WTC11 (cell line): ENCODE data around the gene FGF1. TPM values are rescaled to one million over a fixed set of nuclear protein-coding genes. Genes with fewer than 3 reads are reported as not detected.

Experiments
- ATAC-seq: fragments of 200-7000 bp; cut with Tn5 transposase; 2 replicates; pipeline ENCODE4 v1.10.0; 2021; ENCODE audit warnings: mild to moderate bottlenecking, moderate library complexity
- CTCF ChIA-PET: fragments of 300-600 bp; sonication (Branson Sonifier 250); formaldehyde crosslinking; loops from one replicate; lab custom pipeline; 2021; ENCODE audit warnings: antibody characterized with exemption; lab: Charles Lee
- POLR2A ChIA-PET: fragments of 350-600 bp; sonication (Branson Sonifier 250); formaldehyde crosslinking; loops from one replicate; lab custom pipeline; 2021; ENCODE audit warnings: antibody characterized with exemption; lab: Charles Lee
- DNase-seq: peaks from one replicate; pipeline ENCODE4 v3.0.0; 2021; ENCODE audit warnings: low spot score
- H3K27ac Mint-ChIP-seq: 2 replicates; pipeline ENCODE4 v1.8.0; 2021; ENCODE audit warnings: mixed read lengths
- H3K27me3 Mint-ChIP-seq: 2 replicates; pipeline ENCODE4 v1.8.0; 2021; ENCODE audit warnings: low read depth, mild to moderate bottlenecking, moderate library complexity, mixed read lengths
- H3K36me3 Mint-ChIP-seq: 2 replicates; pipeline ENCODE4 v1.8.0; 2021; ENCODE audit warnings: mixed read lengths
- H3K4me1 Mint-ChIP-seq: 2 replicates; pipeline ENCODE4 v1.8.0; 2022; ENCODE audit warnings: mixed read lengths
- H3K4me3 Mint-ChIP-seq: 2 replicates; pipeline ENCODE4 v1.8.0; 2021; ENCODE audit warnings: mild to moderate bottlenecking, moderate library complexity, mixed read lengths
- H3K9me3 Mint-ChIP-seq: 2 replicates; pipeline ENCODE4 v1.8.0; 2021; ENCODE audit warnings: mixed read lengths
- ATF6 ChIP-seq: sonication (generic); formaldehyde crosslinking; IDR thresholded peaks from 2 replicates; pipeline ENCODE4 v1.8.1; 2023; ENCODE audit warnings: mild to moderate bottlenecking, missing genetic modification reagents
- CBFB ChIP-seq: sonication (generic); formaldehyde crosslinking; IDR thresholded peaks from 2 replicates; pipeline ENCODE4 v1.8.1; 2022; ENCODE audit warnings: mild to moderate bottlenecking, low read depth, missing genetic modification reagents
- CDX4 ChIP-seq: fragments of 250-450 bp; sonication (Bioruptor Pico); IDR thresholded peaks from 2 replicates; pipeline ENCODE4 v1.9.0; 2021; ENCODE audit warnings: moderate library complexity, mild to moderate bottlenecking, inconsistent platforms, borderline replicate concordance
- E2F1 ChIP-seq: sonication (generic); formaldehyde crosslinking; IDR thresholded peaks from 2 replicates; pipeline ENCODE4 v1.8.0; 2022; ENCODE audit warnings: mild to moderate bottlenecking, missing genetic modification reagents
- FOXJ3 ChIP-seq: sonication (generic); formaldehyde crosslinking; IDR thresholded peaks from 2 replicates; pipeline ENCODE4 v1.9.0; 2021; ENCODE audit warnings: missing genetic modification reagents, mild to moderate bottlenecking, borderline replicate concordance
- FOXK1 ChIP-seq: sonication (generic); formaldehyde crosslinking; IDR thresholded peaks from 2 replicates; pipeline ENCODE4 v1.8.0; 2022; ENCODE audit warnings: mild to moderate bottlenecking, moderate library complexity, missing genetic modification reagents
- GTF2I ChIP-seq: fragments of 250-450 bp; sonication (Bioruptor Pico); conservative IDR thresholded peaks from 2 replicates; pipeline ENCODE4 v1.4.0; 2021; ENCODE audit warnings: mild to moderate bottlenecking
- HMGXB4 ChIP-seq: sonication (generic); formaldehyde crosslinking; IDR thresholded peaks from 2 replicates; pipeline ENCODE4 v1.8.1; 2023; ENCODE audit warnings: mild to moderate bottlenecking, moderate library complexity, missing genetic modification reagents
- IRF2 ChIP-seq: sonication (generic); formaldehyde crosslinking; IDR thresholded peaks from 2 replicates; pipeline ENCODE4 v1.8.0; 2022; ENCODE audit warnings: low read depth, missing genetic modification reagents, borderline replicate concordance
- KAT7 ChIP-seq: sonication (generic); formaldehyde crosslinking; IDR thresholded peaks from 2 replicates; pipeline ENCODE4 v1.8.1; 2023; ENCODE audit warnings: missing genetic modification reagents, mild to moderate bottlenecking, borderline replicate concordance
- MXD4 ChIP-seq: fragments of 250-450 bp; sonication (Bioruptor Pico); IDR thresholded peaks from 2 replicates; pipeline ENCODE4 v1.8.0; 2021; ENCODE audit warnings: mild to moderate bottlenecking, moderate library complexity, borderline replicate concordance
- MYBL2 ChIP-seq: sonication (generic); formaldehyde crosslinking; IDR thresholded peaks from 2 replicates; pipeline ENCODE4 v1.8.1; 2023; ENCODE audit warnings: mild to moderate bottlenecking, moderate library complexity, missing genetic modification reagents
- NFATC4 ChIP-seq: fragments of 250-450 bp; sonication (Bioruptor Pico); IDR thresholded peaks from 2 replicates; pipeline ENCODE4 v1.9.0; 2021; ENCODE audit warnings: mild to moderate bottlenecking
- OVOL2 ChIP-seq: fragments of 250-450 bp; sonication (Bioruptor Pico); IDR thresholded peaks from 2 replicates; pipeline ENCODE4 v1.9.0; 2021; ENCODE audit warnings: mild to moderate bottlenecking, borderline replicate concordance
- RORB ChIP-seq: fragments of 250-450 bp; sonication (Bioruptor Pico); IDR thresholded peaks from 2 replicates; pipeline ENCODE4 v1.9.0; 2021; ENCODE audit warnings: mild to moderate bottlenecking
- STAT6 ChIP-seq: sonication (generic); formaldehyde crosslinking; conservative IDR thresholded peaks from 2 replicates; pipeline ENCODE4 v1.8.1; 2023; ENCODE audit warnings: mild to moderate bottlenecking, low read depth, missing genetic modification reagents, moderate library complexity
- TP53 ChIP-seq: sonication (generic); formaldehyde crosslinking; IDR thresholded peaks from 2 replicates; pipeline ENCODE4 v1.8.1; 2023; ENCODE audit warnings: mild to moderate bottlenecking, missing genetic modification reagents
- ZNF138 ChIP-seq: sonication (generic); formaldehyde crosslinking; conservative IDR thresholded peaks from 2 replicates; pipeline ENCODE4 v1.8.1; 2022; ENCODE audit warnings: mild to moderate bottlenecking, moderate library complexity, missing genetic modification reagents
- ZNF416 ChIP-seq: fragments of 250-450 bp; sonication (Bioruptor Pico); IDR thresholded peaks from 2 replicates; pipeline ENCODE4 v1.9.0; 2021; ENCODE audit warnings: mild to moderate bottlenecking, inconsistent platforms
- ZNF423 ChIP-seq: fragments of 250-450 bp; sonication (Bioruptor Pico); IDR thresholded peaks from 2 replicates; pipeline ENCODE4 v2.1.2; 2022; ENCODE audit warnings: mild to moderate bottlenecking, moderate library complexity
- ZNF425 ChIP-seq: fragments of 250-450 bp; sonication (Bioruptor Pico); conservative IDR thresholded peaks from 2 replicates; pipeline ENCODE4 v1.9.0; 2021; ENCODE audit warnings: mild to moderate bottlenecking
- total RNA-seq: library from RNA; stranded (reverse); gene quantifications from 3 replicates; pipeline ENCODE4 v1.2.3, GENCODE V29; 2021

Gene FGF1
- total RNA-seq, 1 experiment from 2014 or later, result 0.55 TPM

GRCh38 chr5:142578161-142578830, 107.6 kb downstream of the FGF1 start:
- CTCF ChIA-PET, result interaction anchor here (0.6 kb wide), 1 partner anchor 310 kb away, joined by 3 read pairs; no protein-coding TSS in a partner anchor
- POLR2A ChIA-PET, result no interaction called here
- Mint-ChIP-seq H3K4me3 (no peak overlapping the region), H3K9me3 (peaks cover 14% of the 10 kb centered on the region), H3K4me1 (no peaks in the 10 kb centered on the region; the same call in 1 of the 2 replicates), H3K36me3 (peaks cover 9% of the 10 kb centered on the region; the same call in 1 of the 2 replicates), H3K27ac (no peak overlapping the region), H3K27me3 (no peaks in the 10 kb centered on the region; the same call in 1 of the 2 replicates)
- DNase-seq (no peak), ATAC-seq (no peak)
- TF ChIP-seq IRF2, result no peak
- TF ChIP-seq CDX4 (CRISPR knock-in tag), result no peak
- TF ChIP-seq FOXJ3 (CRISPR knock-in tag), result no peak
- TF ChIP-seq ZNF423 (CRISPR knock-in tag), result no peak
- TF ChIP-seq CBFB (CRISPR knock-in tag), result no peak

- H3K27me3 Mint-ChIP-seq, result no peaks in the 10 kb centered on the region
- CTCF ChIA-PET, result interaction anchor here (1.0 kb wide), 1 partner anchor 140 kb away, joined by 4 read pairs; no protein-coding TSS in a partner anchor
- TF ChIP-seq GTF2I (CRISPR knock-in tag) (no peak), ZNF423 (CRISPR knock-in tag) (no peak), RORB (no peak), ZNF416 (no peak), FOXJ3 (CRISPR knock-in tag) (no peak)
- TF ChIP-seq, all 79 proteins: peak for 0
- H3K36me3 Mint-ChIP-seq, result peaks cover 9% of the 10 kb centered on the region; the same call in 1 of the 2 replicates
- H3K4me3 Mint-ChIP-seq, result no peak overlapping the region
- peaks cover 14% of the 10 kb centered on the region for H3K9me3 Mint-ChIP-seq
- no peak overlapping the region for H3K27ac Mint-ChIP-seq
- POLR2A ChIA-PET, result no interaction called here
- no peaks in the 10 kb centered on the region; the same call in 1 of the 2 replicates for H3K4me1 Mint-ChIP-seq
- DNase-seq (no peak), ATAC-seq (no peak)
These were observed 109.1 kb downstream of the FGF1 start for GRCh38 chr5:142576804-142577203.

- Mint-ChIP-seq H3K4me3 (no peak overlapping the region), H3K4me1 (peaks cover 3% of the 10 kb centered on the region), H3K36me3 (peaks cover 9% of the 10 kb centered on the region; the same call in 1 of the 2 replicates), H3K9me3 (peaks cover 14% of the 10 kb centered on the region), H3K27ac (no peak overlapping the region), H3K27me3 (no peaks in the 10 kb centered on the region)
- POLR2A ChIA-PET, result no interaction called here
- ATAC-seq (no peak), DNase-seq (no peak)
- CTCF ChIA-PET, result interaction anchor here (0.6 to 1.0 kb wide), 2 partner anchors 11 to 141 kb away, joined by 3 to 4 read pairs; no protein-coding TSS in a partner anchor
- TF ChIP-seq E2F1 (CRISPR knock-in tag), result no peak
- no peak for TF ChIP-seq TP53 (CRISPR knock-in tag)
- TF ChIP-seq OVOL2 (CRISPR knock-in tag), result no peak
- no peak for TF ChIP-seq NFATC4 (CRISPR knock-in tag)
- no peak for TF ChIP-seq MXD4 (CRISPR knock-in tag)
- no peak for TF ChIP-seq FOXK1 (CRISPR knock-in tag)
- no peak for TF ChIP-seq MYBL2 (CRISPR knock-in tag)
- no peak for TF ChIP-seq KAT7 (CRISPR knock-in tag)
- TF ChIP-seq HMGXB4 (CRISPR knock-in tag), result no peak
- no peak for TF ChIP-seq STAT6 (CRISPR knock-in tag)
- TF ChIP-seq ATF6, result no peak
- TF ChIP-seq ZNF425 (CRISPR knock-in tag), result no peak
- no peak for TF ChIP-seq ZNF138 (CRISPR knock-in tag)
- no peak for TF ChIP-seq RORB
- no peak for TF ChIP-seq FOXJ3 (CRISPR knock-in tag)
These were observed 109.6 kb downstream of the FGF1 start for GRCh38 chr5:142576303-142576702.
